HG02623 (cell line): ENCODE results near the gene EID1.

Experiments
- ATAC-seq: cut with Tn5 transposase; IDR thresholded peaks from one replicate; pipeline ENCODE4 v1.9.1; 2021; ENCODE audit warnings: moderate library complexity; ENCODE audit not compliant: unreplicated experiment

Gene EID1

GRCh38 chr15:48868023-48868422, 9.9 kb upstream of the EID1 start:
- no peak for ATAC-seq

- ATAC-seq = no peak
These were observed 9.4 kb upstream of the EID1 start for GRCh38 chr15:48868536-48868935.

GRCh38 chr15:48869966-48870365, 8.0 kb upstream of the EID1 start:
- no peak for ATAC-seq

- ATAC-seq = no peak
These were observed 6.4 kb upstream of the EID1 start for GRCh38 chr15:48871542-48871941.

- no peak for ATAC-seq
These were observed 5.3 kb upstream of the EID1 start for GRCh38 chr15:48872632-48873031.

DNA sequence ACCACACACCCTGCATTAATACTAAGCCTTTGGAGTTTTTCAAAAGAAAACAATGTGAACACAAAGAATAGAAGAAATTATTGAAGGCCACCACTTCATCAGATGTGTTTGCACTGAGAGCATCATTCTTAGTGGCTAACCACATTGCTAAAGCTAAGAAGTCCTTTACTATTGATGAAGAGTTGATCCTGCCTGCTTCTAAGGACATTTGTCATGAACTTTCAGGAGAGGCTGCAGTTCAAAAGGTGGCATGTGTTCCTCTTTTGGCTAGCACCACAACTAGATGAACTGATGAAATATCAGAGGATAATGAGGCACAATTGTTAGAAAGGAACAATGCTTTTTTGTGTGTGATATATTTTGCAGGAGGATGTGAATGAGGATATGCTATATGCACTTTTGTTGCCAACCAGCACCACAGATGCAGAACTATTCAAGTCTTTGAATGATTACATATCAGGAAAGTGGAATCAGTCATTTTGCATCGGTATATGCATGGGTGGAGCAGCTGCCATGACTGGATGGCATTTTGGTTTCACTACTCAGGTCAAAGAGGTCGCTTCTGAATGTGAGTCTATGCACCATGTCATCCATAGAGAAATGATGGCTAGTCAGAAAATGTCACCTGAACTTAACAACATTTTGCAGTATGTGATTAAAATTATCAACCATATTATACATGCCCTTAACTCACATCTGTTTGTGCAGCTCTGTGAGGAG, 2.5 kb upstream of the EID1 start:
- no peak for ATAC-seq

- ATAC-seq = no peak
These were observed 1.9 kb upstream of the EID1 start for GRCh38 chr15:48876057-48876456.

DNA sequence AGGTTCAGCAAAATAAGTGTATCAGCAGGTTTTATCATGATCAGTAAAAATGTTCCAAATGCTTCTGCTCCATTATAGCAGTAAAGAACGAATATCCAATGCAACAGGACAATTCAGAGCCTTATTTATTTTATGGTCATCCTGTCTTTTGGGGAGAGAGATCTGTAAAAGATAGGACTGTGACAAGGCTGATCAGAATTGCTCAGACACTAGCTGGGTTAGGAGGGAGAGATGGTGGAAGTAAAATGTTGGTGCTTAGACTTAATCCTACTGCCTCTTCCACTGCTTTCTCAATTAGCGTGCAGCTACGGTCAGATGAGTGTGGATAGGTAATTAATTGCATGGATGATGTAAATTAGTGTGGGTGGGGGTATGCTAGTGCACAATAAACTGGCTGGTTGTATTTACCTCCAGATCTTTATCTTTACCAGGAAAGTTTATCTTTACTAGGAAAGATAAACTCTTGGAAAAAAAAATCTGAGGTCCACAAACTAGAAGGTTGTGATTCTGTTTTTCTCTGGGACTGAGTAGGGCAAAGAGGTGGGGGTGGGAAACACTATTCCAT, 2.2 kb downstream of the EID1 start:
- no peak for ATAC-seq

DNA sequence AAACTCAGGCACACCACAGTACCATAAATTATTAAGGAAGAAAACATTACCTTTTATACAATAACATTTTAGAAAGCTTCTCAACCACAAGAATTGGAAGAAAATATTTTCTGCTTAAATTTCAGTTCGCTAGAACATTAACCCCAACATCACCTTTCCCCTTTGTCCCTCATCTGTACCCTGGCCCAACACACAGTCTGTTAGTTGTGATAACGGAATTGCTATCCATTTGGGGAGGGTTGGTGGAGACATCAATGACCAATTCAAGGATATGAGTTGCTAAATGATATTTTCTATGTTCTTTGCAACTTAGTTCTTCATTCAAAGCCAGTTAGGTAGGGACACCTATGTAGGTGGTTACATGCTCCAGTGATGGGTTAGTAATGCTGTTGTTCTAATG, 5.8 kb downstream of the EID1 start:
- ATAC-seq = no peak

DNA sequence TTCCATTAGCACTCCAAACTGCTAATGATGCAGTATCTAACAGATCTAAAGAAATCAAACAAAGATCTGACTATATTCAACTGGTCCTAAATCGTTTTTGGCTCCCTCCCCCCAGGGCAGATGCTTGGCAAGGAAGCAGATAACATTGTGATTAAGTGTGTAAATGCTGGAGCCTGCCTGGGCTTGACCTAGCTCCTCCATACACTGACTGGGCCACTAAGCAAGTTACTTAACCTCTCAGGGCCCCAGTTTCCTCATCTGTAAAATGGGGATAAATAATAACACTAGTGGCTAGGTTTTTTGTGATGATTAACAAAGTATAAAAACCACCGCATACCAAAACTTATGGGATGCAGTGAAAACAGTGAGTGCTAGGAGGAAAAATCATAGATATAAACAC, 9.2 kb downstream of the EID1 start:
- ATAC-seq = no peak

DNA sequence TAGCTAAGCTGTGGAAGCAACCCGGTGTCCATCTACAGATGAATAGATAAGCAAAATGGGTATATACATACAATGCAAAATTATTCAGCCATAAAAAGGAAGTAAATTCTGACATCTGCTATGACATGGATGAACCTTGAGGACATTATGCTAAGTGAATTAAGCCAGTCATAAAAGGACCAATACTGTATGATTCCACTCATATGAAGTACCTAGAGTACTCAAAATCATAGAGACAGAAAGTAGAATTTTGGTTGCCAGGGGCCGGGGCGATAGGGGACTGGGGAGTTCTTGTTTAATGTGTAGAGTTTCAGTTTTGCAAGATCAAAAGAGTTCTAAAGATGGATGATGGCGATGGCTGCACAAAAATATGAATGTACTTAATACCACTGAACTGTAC, 10.3 kb downstream of the EID1 start:
- no peak for ATAC-seq

DNA sequence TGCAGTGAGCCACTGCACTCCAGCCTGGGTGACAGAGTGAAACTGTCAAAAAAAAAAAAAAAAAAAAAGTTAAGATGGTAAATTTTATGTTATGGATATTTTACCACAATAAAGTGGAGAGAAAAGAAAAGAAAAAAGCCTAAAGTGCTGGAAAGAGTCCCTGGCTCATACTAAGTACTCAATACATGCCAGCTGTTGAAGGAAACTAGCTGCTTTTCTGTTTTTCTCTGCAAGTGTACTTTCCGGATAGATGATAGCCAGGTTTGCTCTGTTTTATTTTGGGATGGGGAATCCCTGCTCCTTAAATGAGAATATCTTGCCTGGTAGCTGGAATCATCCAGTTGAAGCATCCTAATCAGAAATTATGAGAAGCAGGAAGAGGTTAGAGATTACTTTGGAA, 10.9 kb downstream of the EID1 start:
- ATAC-seq = no peak

DNA sequence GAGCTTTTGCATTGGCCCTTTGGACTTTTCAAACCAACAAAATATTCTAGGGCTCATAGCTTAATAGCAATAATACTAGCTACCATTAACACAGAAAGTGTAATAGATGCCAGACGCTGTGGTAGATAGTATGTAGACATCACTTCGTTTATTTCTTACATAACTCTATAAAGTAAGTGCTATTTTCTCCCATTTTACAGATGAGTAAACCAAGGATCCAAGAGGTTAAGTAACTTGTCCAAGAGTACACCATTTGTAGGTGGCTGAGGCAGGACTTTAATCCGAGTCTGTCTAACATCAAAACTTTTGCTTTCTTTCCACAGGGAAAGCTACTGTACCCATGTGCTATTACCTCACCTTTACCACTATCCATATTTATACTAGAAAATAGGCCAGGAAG, 12.0 kb downstream of the EID1 start:
- ATAC-seq = no peak

- ATAC-seq = no peak
These were observed 12.5 kb downstream of the EID1 start for GRCh38 chr15:48890375-48890972.

GRCh38 chr15:48891232-48891765, 13.4 kb downstream of the EID1 start:
- no peak for ATAC-seq

- ATAC-seq = no peak
These were observed 15.4 kb downstream of the EID1 start for GRCh38 chr15:48893311-48893710.

DNA sequence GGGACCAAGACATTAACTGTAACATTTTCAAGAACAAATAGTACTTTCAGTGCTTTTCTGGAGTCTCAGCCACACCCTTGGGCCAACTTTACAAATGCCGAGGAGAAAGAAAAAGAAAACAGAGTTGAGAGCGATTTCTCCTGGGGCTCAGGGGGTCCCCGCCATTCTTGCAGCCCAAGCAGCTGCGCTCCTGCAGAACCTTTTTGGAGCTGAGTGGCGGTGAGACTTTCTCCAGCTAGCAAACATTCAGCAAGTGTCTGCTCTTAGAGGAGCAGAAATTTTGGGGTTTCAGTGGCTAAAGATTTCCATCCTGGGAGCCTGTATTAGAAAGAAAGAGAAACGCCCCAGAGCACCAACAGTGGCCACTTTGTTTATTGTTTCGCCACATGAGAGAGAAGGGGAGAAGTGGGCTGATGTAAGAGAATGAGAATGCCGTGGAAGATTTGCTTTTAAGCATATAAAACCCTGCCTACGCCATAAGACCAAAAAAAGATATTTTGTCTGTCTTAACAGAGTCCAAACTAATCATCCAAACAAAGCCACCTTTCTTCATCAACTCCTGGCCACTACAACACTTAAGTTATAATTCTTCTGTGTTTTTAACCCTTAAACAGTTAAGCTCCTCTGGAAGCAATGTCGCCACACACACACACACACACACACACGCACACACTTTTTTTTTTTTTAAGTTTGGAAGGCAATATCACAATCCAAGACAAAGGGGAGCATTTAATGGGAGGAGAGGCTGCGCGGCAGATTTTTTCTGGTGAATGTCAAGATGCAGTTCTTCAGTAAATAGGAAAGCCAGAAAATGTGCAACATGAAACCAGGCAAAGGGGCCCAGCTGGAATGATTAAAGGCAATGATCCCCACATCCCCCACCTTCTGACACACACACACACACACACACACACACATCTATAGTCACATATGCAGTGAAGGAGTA, 19.2 kb downstream of the EID1 start:
- no peak for ATAC-seq

DNA sequence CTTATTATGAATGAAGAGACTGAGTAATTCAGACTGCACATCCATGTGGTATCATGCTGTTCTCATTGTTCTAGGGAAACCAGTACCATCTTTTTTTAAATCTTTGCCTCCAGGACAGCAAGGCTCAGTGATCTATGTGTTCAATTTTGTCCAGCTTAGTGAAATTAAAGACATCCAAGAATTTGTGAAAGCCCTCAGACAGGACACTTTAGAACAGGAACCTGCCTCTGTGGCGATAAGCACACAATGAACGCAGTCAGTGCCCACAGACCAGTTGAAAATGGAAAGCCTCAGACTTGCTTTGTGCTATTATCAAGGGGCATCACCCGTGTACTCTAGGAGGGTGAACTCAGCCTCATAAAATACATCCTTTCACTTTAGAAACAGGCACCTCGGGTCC, 20.1 kb downstream of the EID1 start:
- ATAC-seq = no peak

DNA sequence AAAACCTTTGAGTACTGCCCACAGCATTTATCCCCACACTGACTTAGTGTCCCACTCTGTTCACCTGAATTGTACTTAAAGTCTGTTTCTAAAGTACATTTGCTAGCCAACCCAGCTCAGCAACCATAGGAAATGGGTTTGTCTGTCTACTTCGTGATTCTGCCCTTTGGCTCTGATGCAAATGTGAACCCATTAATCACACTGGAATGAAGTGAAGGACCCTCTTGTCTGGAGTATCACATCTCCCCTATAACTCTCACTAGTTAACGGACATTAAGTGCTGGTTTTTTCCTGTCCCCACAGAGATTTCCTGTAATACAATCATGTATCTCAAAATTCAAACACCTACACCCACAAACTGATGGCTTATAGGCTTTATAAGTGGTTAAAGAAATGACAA, 20.5 kb downstream of the EID1 start:
- ATAC-seq = no peak

- ATAC-seq = no peak
These were observed 21.9 kb downstream of the EID1 start for GRCh38 chr15:48899793-48900192.

DNA sequence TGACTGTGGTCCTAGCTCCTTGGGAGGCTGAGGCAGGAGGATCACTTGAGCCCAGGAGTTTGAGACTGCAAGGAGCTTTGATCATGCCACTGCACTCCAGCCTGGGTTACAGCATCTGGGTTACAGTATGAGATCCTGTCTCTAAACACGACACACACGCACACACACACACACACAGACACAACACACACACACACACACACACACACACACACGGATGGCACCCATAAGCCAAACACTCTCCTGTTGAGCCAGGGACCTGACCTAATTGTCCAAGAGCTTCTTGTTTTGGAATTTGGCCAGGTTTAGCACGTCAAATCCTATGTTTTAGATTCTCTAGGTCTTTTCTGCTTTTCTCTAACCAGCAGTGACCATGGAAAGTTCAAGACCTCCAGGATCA, 26.8 kb downstream of the EID1 start:
- no peak for ATAC-seq
